ENCODE results near the gene DAPK2.

Gene DAPK2

DNA sequence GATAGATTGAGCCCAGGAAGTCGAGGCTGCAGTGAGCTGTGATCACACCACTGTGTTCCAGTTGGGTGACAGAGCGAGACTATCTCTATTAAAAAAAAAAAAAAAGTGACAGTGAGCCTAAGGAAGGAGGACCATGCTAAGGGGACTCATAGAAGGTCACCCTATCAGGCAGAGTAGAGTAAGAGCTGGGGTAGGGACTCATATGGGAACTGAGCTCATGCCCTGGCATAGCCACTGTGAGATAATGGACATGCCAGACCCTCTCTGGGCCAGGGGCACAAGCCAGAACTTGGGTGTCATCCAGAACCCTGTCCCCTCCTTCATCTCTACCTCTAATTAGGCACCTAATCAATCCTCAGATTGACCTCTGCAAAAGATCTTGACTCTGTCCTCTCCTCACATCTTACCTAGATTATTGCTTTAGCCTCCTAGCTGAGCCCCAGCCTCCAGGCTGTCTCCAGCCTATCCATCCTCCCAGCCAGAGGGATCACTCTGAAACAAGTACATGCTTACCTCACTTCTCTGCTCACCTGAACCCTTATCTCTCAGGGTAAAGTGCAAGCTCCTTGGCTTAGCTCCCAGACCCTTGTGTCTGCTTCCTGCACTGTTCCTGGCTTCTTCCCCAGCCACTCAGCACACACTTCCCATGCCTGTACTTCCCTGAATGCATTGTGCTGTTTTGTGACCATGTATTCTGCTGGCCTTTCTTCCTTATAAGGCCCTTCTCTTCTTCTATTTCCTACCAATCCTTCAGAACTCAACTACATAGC, 76.4 kb downstream of the DAPK2 start:
- no peak for DNase-seq
- H3K27me3 ChIP-seq (ENCODE audit: insufficient read depth, low read length), result no peaks in the 10 kb centered on the region
- no peak overlapping the region for H2AK5ac ChIP-seq (ENCODE audit: low read length)
- H3K23ac ChIP-seq (ENCODE audit: low read length), result no peak overlapping the region
- H4K12ac ChIP-seq (ENCODE audit: low read depth, low read length), result no peak overlapping the region
- H4K8ac ChIP-seq (ENCODE audit: low read depth, low read length), result no peak overlapping the region
- H4K91ac ChIP-seq (ENCODE audit: low read depth, low read length), result no peak overlapping the region
- no peak overlapping the region for H3K27ac ChIP-seq (ENCODE audit: low read depth, low read length)
- no peak overlapping the region for H3K9ac ChIP-seq (ENCODE audit: low read length)
- no peak overlapping the region for H3K18ac ChIP-seq (ENCODE audit: low read length)
- H3K4ac ChIP-seq (ENCODE audit: low read depth, low read length), result no peak overlapping the region
- no peak overlapping the region for H2AFZ ChIP-seq (ENCODE audit: insufficient read depth, low read length, poor library complexity)
- H3K4me2 ChIP-seq (ENCODE audit: low read length), result no peak overlapping the region
- no peak overlapping the region for H2BK5ac ChIP-seq (ENCODE audit: low read depth, low read length, poor library complexity)
- no peak overlapping the region for H3K14ac ChIP-seq (ENCODE audit: low read length)
- H3K79me1 ChIP-seq (ENCODE audit: low read length), result no peaks in the 10 kb centered on the region
- H2BK12ac ChIP-seq (ENCODE audit: low read length), result no peak overlapping the region
- no CpG with 5 or more reads among the region's 2 CpGs for WGBS (ENCODE audit: extremely low coverage, insufficient coverage, insufficient read length)
- H3K4me3 ChIP-seq (ENCODE audit: low read depth, low read length), result no peak overlapping the region
- peaks cover 2% of the 10 kb centered on the region for H3K9me3 ChIP-seq (ENCODE audit: insufficient read depth, low read depth, low read length)
- H3K4me1 ChIP-seq (ENCODE audit: control insufficient read depth in 1 of 2, insufficient read depth in 2 of 2, low read length in 2 of 2), result peaks cover 0 to 3% of the 10 kb centered on the region in 2 experiments
- H3K36me3 ChIP-seq (ENCODE audit: control insufficient read depth in 1 of 2, insufficient read depth in 2 of 2, low read length in 2 of 2), result no peaks in the 10 kb centered on the region
- H3K79me2 ChIP-seq (ENCODE audit: control insufficient read depth, insufficient read depth, low read length, poor library complexity), result no peaks in the 10 kb centered on the region
- H2BK120ac ChIP-seq (ENCODE audit: insufficient read depth, low read length, poor library complexity), result no peak overlapping the region

DNA sequence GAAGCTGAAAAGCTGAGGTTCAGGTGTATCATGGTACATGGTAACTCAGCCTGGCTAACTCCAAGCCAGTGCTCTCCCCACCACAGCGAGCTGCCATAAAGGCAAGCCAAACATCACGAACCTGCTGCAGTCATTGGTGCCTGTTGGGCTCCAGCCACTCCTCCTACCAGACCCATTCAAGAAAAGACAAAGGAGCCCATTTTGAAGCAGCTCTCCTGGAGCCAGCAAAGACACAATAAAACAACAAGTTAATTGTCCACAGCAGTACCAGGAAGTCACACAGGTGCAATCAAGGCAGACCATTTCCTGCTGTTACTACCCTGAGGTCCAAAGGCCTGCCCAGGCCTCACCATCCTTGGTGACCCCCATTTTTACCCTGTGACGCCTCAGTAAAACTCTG, 77.6 kb downstream of the DAPK2 start:
- Histone ChIP-seq H3K4ac (ENCODE audit: low read depth, low read length) (no peak overlapping the region), H3K9ac (ENCODE audit: low read length) (no peak overlapping the region), H2BK12ac (ENCODE audit: low read length) (no peak overlapping the region), H3K27me3 (ENCODE audit: insufficient read depth, low read length) (no peaks in the 10 kb centered on the region), H3K36me3 (ENCODE audit: control insufficient read depth in 1 of 2, insufficient read depth in 2 of 2, low read length in 2 of 2) (no peaks in the 10 kb centered on the region), H4K8ac (ENCODE audit: low read depth, low read length) (no peak overlapping the region), H2BK5ac (ENCODE audit: low read depth, low read length, poor library complexity) (no peak overlapping the region), H3K23ac (ENCODE audit: low read length) (no peak overlapping the region), H3K18ac (ENCODE audit: low read length) (no peak overlapping the region), H4K12ac (ENCODE audit: low read depth, low read length) (no peak overlapping the region), H3K4me1 (ENCODE audit: control insufficient read depth in 1 of 2, insufficient read depth in 2 of 2, low read length in 2 of 2) (peaks cover 0 to 3% of the 10 kb centered on the region in 2 experiments), H3K79me2 (ENCODE audit: control insufficient read depth, insufficient read depth, low read length, poor library complexity) (no peaks in the 10 kb centered on the region), H3K14ac (ENCODE audit: low read length) (no peak overlapping the region), H3K9me3 (ENCODE audit: insufficient read depth, low read depth, low read length) (peaks cover 2% of the 10 kb centered on the region), H3K79me1 (ENCODE audit: low read length) (no peaks in the 10 kb centered on the region), H3K4me3 (ENCODE audit: low read depth, low read length) (no peak overlapping the region), H3K4me2 (ENCODE audit: low read length) (no peak overlapping the region), H2AFZ (ENCODE audit: insufficient read depth, low read length, poor library complexity) (no peak overlapping the region), H2BK120ac (ENCODE audit: insufficient read depth, low read length, poor library complexity) (no peak overlapping the region), H3K27ac (ENCODE audit: low read depth, low read length) (no peak overlapping the region), H4K91ac (ENCODE audit: low read depth, low read length) (no peak overlapping the region), H2AK5ac (ENCODE audit: low read length) (no peak overlapping the region)
- no CpG with 5 or more reads among the region's 3 CpGs for WGBS (ENCODE audit: extremely low coverage, insufficient coverage, insufficient read length)
- DNase-seq, result no peak

DNA sequence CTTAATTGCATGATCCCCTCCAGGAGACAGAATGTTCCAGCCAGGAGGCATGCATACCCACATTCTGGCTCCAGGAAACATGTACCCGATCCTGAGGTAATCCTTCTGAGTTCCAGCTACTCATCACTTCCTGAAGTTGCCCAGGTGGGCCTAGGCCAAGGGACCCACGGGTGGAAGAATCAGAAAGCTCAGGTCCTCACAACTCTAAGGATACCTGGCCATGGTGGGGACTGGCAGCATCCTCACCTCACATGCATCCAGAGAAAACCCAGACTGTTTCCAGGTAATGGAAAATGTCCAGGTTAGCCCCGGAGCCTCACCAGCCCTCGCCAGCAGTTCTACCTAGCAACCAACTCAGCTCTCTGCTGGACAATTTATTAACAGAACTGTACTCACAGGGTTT, 78.2 kb downstream of the DAPK2 start:
- no CpG with 5 or more reads among the region's 4 CpGs for WGBS (ENCODE audit: extremely low coverage, insufficient coverage, insufficient read length)
- Histone ChIP-seq H3K4me3 (ENCODE audit: low read depth, low read length) (no peak overlapping the region), H2BK12ac (ENCODE audit: low read length) (no peak overlapping the region), H3K27me3 (ENCODE audit: insufficient read depth, low read length) (no peaks in the 10 kb centered on the region), H2BK5ac (ENCODE audit: low read depth, low read length, poor library complexity) (no peak overlapping the region), H4K8ac (ENCODE audit: low read depth, low read length) (no peak overlapping the region), H3K14ac (ENCODE audit: low read length) (no peak overlapping the region), H2AFZ (ENCODE audit: insufficient read depth, low read length, poor library complexity) (no peak overlapping the region), H3K36me3 (ENCODE audit: control insufficient read depth in 1 of 2, insufficient read depth in 2 of 2, low read length in 2 of 2) (no peaks in the 10 kb centered on the region), H3K9me3 (ENCODE audit: insufficient read depth, low read depth, low read length) (peaks cover 2% of the 10 kb centered on the region), H3K4me1 (ENCODE audit: control insufficient read depth in 1 of 2, insufficient read depth in 2 of 2, low read length in 2 of 2) (peaks cover 0 to 3% of the 10 kb centered on the region in 2 experiments), H4K91ac (ENCODE audit: low read depth, low read length) (no peak overlapping the region), H3K4ac (ENCODE audit: low read depth, low read length) (no peak overlapping the region), H2AK5ac (ENCODE audit: low read length) (no peak overlapping the region), H3K18ac (ENCODE audit: low read length) (no peak overlapping the region), H3K9ac (ENCODE audit: low read length) (no peak overlapping the region), H3K23ac (ENCODE audit: low read length) (no peak overlapping the region), H3K4me2 (ENCODE audit: low read length) (no peak overlapping the region), H3K27ac (ENCODE audit: low read depth, low read length) (no peak overlapping the region), H3K79me1 (ENCODE audit: low read length) (no peaks in the 10 kb centered on the region), H3K79me2 (ENCODE audit: control insufficient read depth, insufficient read depth, low read length, poor library complexity) (no peaks in the 10 kb centered on the region), H4K12ac (ENCODE audit: low read depth, low read length) (no peak overlapping the region), H2BK120ac (ENCODE audit: insufficient read depth, low read length, poor library complexity) (no peak overlapping the region)
- no peak for DNase-seq

DNA sequence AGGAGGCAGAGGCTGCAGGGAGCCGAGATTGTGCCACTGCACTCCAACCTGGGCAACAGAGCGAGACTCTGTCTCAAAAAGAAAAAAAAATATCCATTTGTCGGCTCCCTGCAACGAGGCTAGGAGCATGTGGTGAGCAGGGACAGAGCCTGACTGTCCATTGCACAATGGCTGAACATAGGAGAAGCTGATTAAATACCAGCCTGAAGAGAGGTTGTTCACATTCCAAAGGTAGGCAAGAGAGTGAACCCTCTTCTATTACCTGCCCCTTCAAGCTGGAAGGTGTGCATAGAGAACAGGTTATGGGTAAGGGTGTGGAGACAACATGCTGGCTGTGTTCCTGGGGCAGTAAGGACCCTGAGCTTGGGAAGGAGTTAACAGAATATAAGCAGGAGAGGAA, 78.7 kb downstream of the DAPK2 start:
- Histone ChIP-seq H3K14ac (ENCODE audit: low read length) (no peak overlapping the region), H3K79me1 (ENCODE audit: low read length) (no peaks in the 10 kb centered on the region), H3K4me2 (ENCODE audit: low read length) (no peak overlapping the region), H2BK120ac (ENCODE audit: insufficient read depth, low read length, poor library complexity) (no peak overlapping the region), H3K27me3 (ENCODE audit: insufficient read depth, low read length) (no peaks in the 10 kb centered on the region), H3K4ac (ENCODE audit: low read depth, low read length) (no peak overlapping the region), H3K4me3 (ENCODE audit: low read depth, low read length) (no peak overlapping the region), H4K91ac (ENCODE audit: low read depth, low read length) (no peak overlapping the region), H3K36me3 (ENCODE audit: control insufficient read depth in 1 of 2, insufficient read depth in 2 of 2, low read length in 2 of 2) (peaks cover 0 to 2% of the 10 kb centered on the region in 2 experiments), H3K9ac (ENCODE audit: low read length) (no peak overlapping the region), H3K27ac (ENCODE audit: low read depth, low read length) (no peak overlapping the region), H3K18ac (ENCODE audit: low read length) (no peak overlapping the region), H2BK5ac (ENCODE audit: low read depth, low read length, poor library complexity) (no peak overlapping the region), H4K12ac (ENCODE audit: low read depth, low read length) (no peak overlapping the region), H2BK12ac (ENCODE audit: low read length) (no peak overlapping the region), H3K9me3 (ENCODE audit: insufficient read depth, low read depth, low read length) (peaks cover 5% of the 10 kb centered on the region), H3K23ac (ENCODE audit: low read length) (no peak overlapping the region), H3K79me2 (ENCODE audit: control insufficient read depth, insufficient read depth, low read length, poor library complexity) (no peaks in the 10 kb centered on the region), H3K4me1 (ENCODE audit: control insufficient read depth in 1 of 2, insufficient read depth in 2 of 2, low read length in 2 of 2) (peaks cover 0 to 3% of the 10 kb centered on the region in 2 experiments), H4K8ac (ENCODE audit: low read depth, low read length) (no peak overlapping the region), H2AK5ac (ENCODE audit: low read length) (no peak overlapping the region), H2AFZ (ENCODE audit: insufficient read depth, low read length, poor library complexity) (no peak overlapping the region)
- no CpG with 5 or more reads among the region's 4 CpGs for WGBS (ENCODE audit: extremely low coverage, insufficient coverage, insufficient read length)
- DNase-seq, result no peak
